HG03571 (cell line): ENCODE measurements around the gene PROX1.
"Not testable (repeated sequence)": the region's sequence is repeated elsewhere in the genome, so short reads cannot be mapped to it uniquely, and the experiment has no call there.

Experiments
- ATAC-seq: cut with Tn5 transposase; IDR thresholded peaks from one replicate; pipeline ENCODE4 v1.9.1; 2021; ENCODE audit not compliant: unreplicated experiment

Gene PROX1

GRCh38 chr1:214066936-214067335 lies 79.2 kb downstream of the PROX1 start:
- ATAC-seq, result no peak

GRCh38 chr1:214067397-214067796 lies 79.6 kb downstream of the PROX1 start:
- ATAC-seq, result no peak

- ATAC-seq, result no peak
Measured at GRCh38 chr1:214067853-214068703, 80.3 kb downstream of the PROX1 start.

- ATAC-seq, result no peak
Measured at GRCh38 chr1:214068979-214069378, 81.2 kb downstream of the PROX1 start.

- no peak for ATAC-seq
Measured at GRCh38 chr1:214071469-214071868, 83.7 kb downstream of the PROX1 start.

- no peak for ATAC-seq
Measured at GRCh38 chr1:214072426-214073157, 84.8 kb downstream of the PROX1 start.

- ATAC-seq, result no peak
Measured at GRCh38 chr1:214074477-214074876, 86.7 kb downstream of the PROX1 start.

GRCh38 chr1:214075305-214075998 lies 87.7 kb downstream of the PROX1 start:
- no peak for ATAC-seq

- ATAC-seq, result no peak
Measured at GRCh38 chr1:214075999-214076707, 88.4 kb downstream of the PROX1 start.

GRCh38 chr1:214076708-214077065 lies 88.9 kb downstream of the PROX1 start:
- no peak for ATAC-seq

- no peak for ATAC-seq
Measured at GRCh38 chr1:214078950-214079349, 91.2 kb downstream of the PROX1 start.

- ATAC-seq, result no peak
Measured at GRCh38 chr1:214085325-214085724, 97.6 kb downstream of the PROX1 start.

GRCh38 chr1:214086945-214087344 lies 99.2 kb downstream of the PROX1 start:
- no peak for ATAC-seq

- ATAC-seq, result not testable (repeated sequence)
Measured at GRCh38 chr1:214089003-214089402, 101.2 kb downstream of the PROX1 start.
